ENCODE data around the gene CKAP2L. TPM values are rescaled to one million over a fixed set of nuclear protein-coding genes. Genes with fewer than 3 reads are reported as not detected.
"Not testable (repeated sequence)": the region's sequence is repeated elsewhere in the genome, so short reads cannot be mapped to it uniquely, and the experiment has no call there.

The CKAP2L gene
- total RNA-seq, 4 donors from 2014 or later, result 0.13 to 0.29 (median 0.22) TPM; not detected in 1

GRCh38 chr2:112718863-112719370 is 45.5 kb downstream of the CKAP2L start:
- intact Hi-C loops (cut with DNase I), result no loop called here
- Histone ChIP-seq H3K36me3 (no peaks in the 10 kb centered on the region), H3K4me3 (replicated peaks in 1 of 3) (no peak overlapping the region), H3K9me3 (no peaks in the 10 kb centered on the region), H3K27me3 (no peaks in the 10 kb centered on the region), H3K27ac (no peak overlapping the region), H3K4me1 (no peaks in the 10 kb centered on the region)
- no peak for TF ChIP-seq POLR2A (IDR thresholded peaks at IDR 0.05)
- TF ChIP-seq, protein P1, sequence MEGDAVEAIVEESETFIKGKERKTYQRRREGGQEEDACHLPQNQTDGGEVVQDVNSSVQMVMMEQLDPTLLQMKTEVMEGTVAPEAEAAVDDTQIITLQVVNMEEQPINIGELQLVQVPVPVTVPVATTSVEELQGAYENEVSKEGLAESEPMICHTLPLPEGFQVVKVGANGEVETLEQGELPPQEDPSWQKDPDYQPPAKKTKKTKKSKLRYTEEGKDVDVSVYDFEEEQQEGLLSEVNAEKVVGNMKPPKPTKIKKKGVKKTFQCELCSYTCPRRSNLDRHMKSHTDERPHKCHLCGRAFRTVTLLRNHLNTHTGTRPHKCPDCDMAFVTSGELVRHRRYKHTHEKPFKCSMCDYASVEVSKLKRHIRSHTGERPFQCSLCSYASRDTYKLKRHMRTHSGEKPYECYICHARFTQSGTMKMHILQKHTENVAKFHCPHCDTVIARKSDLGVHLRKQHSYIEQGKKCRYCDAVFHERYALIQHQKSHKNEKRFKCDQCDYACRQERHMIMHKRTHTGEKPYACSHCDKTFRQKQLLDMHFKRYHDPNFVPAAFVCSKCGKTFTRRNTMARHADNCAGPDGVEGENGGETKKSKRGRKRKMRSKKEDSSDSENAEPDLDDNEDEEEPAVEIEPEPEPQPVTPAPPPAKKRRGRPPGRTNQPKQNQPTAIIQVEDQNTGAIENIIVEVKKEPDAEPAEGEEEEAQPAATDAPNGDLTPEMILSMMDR (IDR thresholded peaks at IDR 0.05), result no peak
- WGBS, 2 donors, result 72% methylated on average over 12 of the region's 12 CpGs
- no peak for DNase-seq

DNA sequence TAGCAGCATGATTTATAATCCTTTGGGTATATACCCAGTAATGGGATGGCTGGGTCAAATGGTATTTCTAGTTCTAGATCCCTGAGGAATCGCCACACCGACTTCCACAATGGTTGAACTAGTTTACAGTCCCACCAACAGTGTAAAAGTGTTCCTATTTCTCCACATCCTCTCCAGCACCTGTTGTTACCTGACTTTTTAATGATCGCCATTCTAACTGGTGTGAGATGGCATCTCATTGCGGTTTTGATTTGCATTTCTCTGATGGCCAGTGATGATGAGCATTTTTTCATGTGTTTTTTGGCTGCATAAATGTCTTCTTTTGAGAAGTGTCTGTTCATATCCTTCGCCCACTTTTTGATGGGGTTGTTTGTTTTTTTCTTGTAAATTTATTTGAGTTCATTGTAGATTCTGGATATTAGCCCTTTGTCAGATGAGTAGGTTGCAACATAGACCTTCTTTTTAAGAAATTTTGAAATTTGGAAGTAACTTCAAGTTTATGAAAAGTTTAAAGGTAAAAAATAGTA is 47.5 kb downstream of the CKAP2L start:
- H3K9me3 ChIP-seq; H3K27me3 ChIP-seq; H3K36me3 ChIP-seq; intact Hi-C loops (cut with DNase I); H3K27ac ChIP-seq; H3K4me3 ChIP-seq (replicated peaks in 1 of 3); DNase-seq; H3K4me1 ChIP-seq: not testable (repeated sequence)
- WGBS, 2 donors, result 89 to 92% methylated on average over 3 to 4 of the region's 5 CpGs

DNA sequence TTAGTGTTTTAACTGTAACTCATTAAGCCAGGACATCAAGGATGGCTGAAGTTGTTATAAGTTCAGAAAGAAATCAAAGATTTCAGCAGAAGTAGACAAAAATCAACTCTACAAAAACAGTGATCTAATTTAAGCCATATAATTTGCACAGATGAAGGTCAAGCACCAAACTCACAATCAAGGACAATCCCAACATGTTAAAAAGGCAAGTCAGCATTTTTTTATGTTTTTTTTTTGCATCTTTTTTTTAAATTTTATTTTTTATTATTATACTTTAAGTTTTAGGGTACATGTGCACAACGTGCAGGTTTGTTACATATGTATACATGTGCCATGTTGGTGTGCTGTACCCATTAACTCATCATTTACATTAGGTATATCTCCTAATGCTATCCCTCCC is 48.3 kb downstream of the CKAP2L start:
- DNase-seq; H3K4me1 ChIP-seq; H3K4me3 ChIP-seq (replicated peaks in 1 of 3); H3K27ac ChIP-seq; intact Hi-C loops (cut with DNase I); H3K9me3 ChIP-seq; H3K27me3 ChIP-seq; H3K36me3 ChIP-seq: not testable (repeated sequence)
- WGBS, 2 donors, result 97 to 100% methylated on average over 1 of the region's 1 CpG

DNA sequence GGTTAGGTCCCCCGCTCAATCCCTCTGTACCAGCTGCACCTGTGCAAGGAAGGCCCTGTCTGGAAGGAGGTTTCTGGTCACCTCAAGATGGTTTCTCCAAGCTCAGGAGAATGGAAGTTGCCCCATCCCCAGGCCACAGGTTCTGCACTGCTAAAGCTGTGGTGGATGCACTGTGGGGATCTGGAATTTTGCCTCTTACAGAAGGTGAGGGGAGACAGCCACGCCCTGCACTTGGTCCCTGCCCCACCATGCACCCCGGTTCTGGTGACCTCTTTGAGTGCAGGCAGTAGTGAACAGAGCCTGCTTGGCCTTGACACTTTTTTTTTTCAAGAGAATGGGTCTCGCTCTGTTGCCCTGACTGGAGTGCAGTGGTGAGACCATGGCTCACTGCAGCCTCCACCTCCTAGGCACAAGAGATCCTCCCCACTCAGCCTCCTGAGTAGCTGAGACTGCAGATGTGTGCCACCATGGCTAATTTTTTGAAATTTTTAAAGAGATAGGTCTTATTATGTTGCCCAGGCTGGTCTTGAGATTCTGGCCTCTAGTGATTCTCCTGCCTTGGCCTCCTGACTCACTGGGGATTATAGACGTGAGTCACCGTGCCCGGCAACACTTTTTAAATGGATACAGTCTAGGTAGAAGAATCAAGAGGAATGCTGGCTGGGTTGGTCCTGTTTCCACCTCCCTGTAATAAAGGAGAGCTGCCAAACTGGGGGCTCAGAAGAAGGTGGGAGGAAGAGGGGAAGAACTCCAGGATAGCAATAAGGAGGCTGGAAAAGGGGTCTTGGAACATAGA is 49.4 kb downstream of the CKAP2L start:
- DNase-seq, result no peak
- intact Hi-C loops (cut with DNase I), result no loop called here
- H3K27me3 ChIP-seq, result no peaks in the 10 kb centered on the region
- no peaks in the 10 kb centered on the region for H3K4me1 ChIP-seq
- no peak overlapping the region for H3K27ac ChIP-seq
- no peaks in the 10 kb centered on the region for H3K36me3 ChIP-seq
- WGBS, 2 donors, result 93 to 98% methylated on average over 7 of the region's 7 CpGs
- no peak overlapping the region for H3K4me3 ChIP-seq (replicated peaks in 1 of 3)
- H3K9me3 ChIP-seq, result no peaks in the 10 kb centered on the region
- TF ChIP-seq, protein P1 (IDR thresholded peaks at IDR 0.05), result no peak
- no peak for TF ChIP-seq POLR2A (IDR thresholded peaks at IDR 0.05)

DNA sequence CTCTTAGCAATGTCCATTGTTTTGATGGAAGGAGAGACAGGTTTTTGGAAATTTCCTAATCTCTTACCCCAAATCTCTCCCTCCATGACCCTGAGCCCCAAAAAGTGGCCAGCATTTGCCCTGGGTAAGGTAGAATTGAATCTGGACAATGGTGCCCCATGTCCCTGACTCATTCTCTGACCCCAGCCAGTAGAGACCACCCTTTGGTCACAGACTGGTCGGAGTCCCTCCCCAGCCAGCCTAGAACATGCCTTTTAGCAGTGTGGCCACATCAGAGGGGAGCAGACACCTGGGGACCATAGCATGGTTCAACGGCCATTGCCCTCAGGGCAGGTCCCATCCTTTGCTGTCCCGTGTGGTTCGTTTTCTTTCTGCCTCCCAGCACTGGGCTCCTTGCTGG is 50.1 kb downstream of the CKAP2L start:
- TF ChIP-seq, protein P1 (IDR thresholded peaks at IDR 0.05), result no peak
- TF ChIP-seq POLR2A (IDR thresholded peaks at IDR 0.05), result no peak
- 83 to 89% methylated on average over 4 of the region's 4 CpGs for WGBS, 2 donors
- Histone ChIP-seq H3K4me1 (no peaks in the 10 kb centered on the region), H3K9me3 (no peaks in the 10 kb centered on the region), H3K4me3 (replicated peaks in 1 of 3) (no peak overlapping the region), H3K27me3 (no peaks in the 10 kb centered on the region), H3K27ac (no peak overlapping the region), H3K36me3 (no peaks in the 10 kb centered on the region)
- DNase-seq, result no peak
- intact Hi-C loops (cut with DNase I), result no loop called here

- TF ChIP-seq, protein P1 (IDR thresholded peaks at IDR 0.05), result no peak
- TF ChIP-seq POLR2A (IDR thresholded peaks at IDR 0.05), result no peak
- DNase-seq, result no peak
- no peaks in the 10 kb centered on the region for H3K4me1 ChIP-seq
- intact Hi-C loops (cut with DNase I), result no loop called here
- H3K9me3 ChIP-seq, result no peaks in the 10 kb centered on the region
- 92 to 94% methylated on average over 2 to 7 of the region's 7 CpGs for WGBS, 2 donors
- H3K36me3 ChIP-seq, result no peaks in the 10 kb centered on the region
- no peak overlapping the region for H3K4me3 ChIP-seq (replicated peaks in 1 of 3)
- no peak overlapping the region for H3K27ac ChIP-seq
- no peaks in the 10 kb centered on the region for H3K27me3 ChIP-seq
Observed at GRCh38 chr2:112713926-112714325, 50.5 kb downstream of the CKAP2L start.

Measured in thyroid gland (tissue), 4 donors.